ENCODE data around the gene SEPTIN8.

Gene SEPTIN8

GRCh38 chr5:132746592-132746953 is 30.5 kb downstream of the SEPTIN8 start:
- no peak for DNase-seq

GRCh38 chr5:132744659-132745058 is 32.4 kb downstream of the SEPTIN8 start:
- no peak for DNase-seq

- no peak for DNase-seq
Observed at GRCh38 chr5:132742626-132743025, 34.4 kb downstream of the SEPTIN8 start.

- no peak for DNase-seq
Observed at GRCh38 chr5:132742158-132742557, 34.9 kb downstream of the SEPTIN8 start.

- no peak for DNase-seq
Observed at GRCh38 chr5:132739232-132739631, 37.8 kb downstream of the SEPTIN8 start.

GRCh38 chr5:132737982-132738681 is 38.9 kb downstream of the SEPTIN8 start:
- DNase-seq = no peak

- DNase-seq = peak; percentile 95
Observed at GRCh38 chr5:132736853-132737833, 39.9 kb downstream of the SEPTIN8 start, which contains the start of gene KIF3A. KIF3A (minus strand) TSS chr5:132737546; CDS start chr5:132737419, 127 bp downstream.

- DNase-seq = no peak
Observed at GRCh38 chr5:132734687-132735086, 42.4 kb downstream of the SEPTIN8 start.

- DNase-seq = no peak
Observed at GRCh38 chr5:132733499-132734148, 43.4 kb downstream of the SEPTIN8 start.

- DNase-seq = no peak
Observed at GRCh38 chr5:132729896-132730295, 47.1 kb downstream of the SEPTIN8 start.

- no peak for DNase-seq
Observed at GRCh38 chr5:132725745-132726144, 51.3 kb downstream of the SEPTIN8 start.

- DNase-seq = no peak
Observed at GRCh38 chr5:132718544-132719312, 58.3 kb downstream of the SEPTIN8 start.

GRCh38 chr5:132714456-132715307 is 62.4 kb downstream of the SEPTIN8 start:
- no peak for DNase-seq

- DNase-seq = no peak
Observed at GRCh38 chr5:132708645-132709044, 68.4 kb downstream of the SEPTIN8 start.

- peak; percentile 28 for DNase-seq
Observed at GRCh38 chr5:132704875-132705274, 72.2 kb downstream of the SEPTIN8 start.
